Ishikawa (cell line): ENCODE data around the gene CCNI.

Source experiments
- CEBPB ChIP-seq: IDR thresholded peaks from 2 replicates; pipeline ENCODE4 v1.6.1; 2012
- CREB1 ChIP-seq: IDR thresholded peaks from 2 replicates; pipeline ENCODE4 v1.6.1; 2012; ENCODE audit warnings: low read depth
- EGR1 ChIP-seq: IDR thresholded peaks from 2 replicates; pipeline ENCODE4 v1.6.1; 2012
- EP300 ChIP-seq: IDR thresholded peaks from 2 replicates; pipeline ENCODE4 v1.6.1; 2012; ENCODE audit warnings: borderline replicate concordance
- FOXM1 ChIP-seq: IDR thresholded peaks from 2 replicates; pipeline ENCODE4 v1.6.1; 2012; ENCODE audit warnings: low read depth, borderline replicate concordance
- MAX ChIP-seq: IDR thresholded peaks from 2 replicates; pipeline ENCODE4 v1.6.1; 2012
- NFIC ChIP-seq: IDR thresholded peaks from 2 replicates; pipeline ENCODE4 v1.6.1; 2012
- RAD21 ChIP-seq: IDR thresholded peaks from 2 replicates; pipeline ENCODE4 v1.6.1; 2012; ENCODE audit warnings: low read depth
- TAF1 ChIP-seq: IDR thresholded peaks from 2 replicates; pipeline ENCODE4 v1.6.1; 2012; ENCODE audit warnings: low read depth, mild to moderate bottlenecking
- TCF12 ChIP-seq: IDR thresholded peaks from 2 replicates; pipeline ENCODE4 v1.6.1; 2012; ENCODE audit warnings: low read depth
- TEAD4 ChIP-seq: IDR thresholded peaks from 2 replicates; pipeline ENCODE4 v1.6.1; 2012
- YY1 ChIP-seq: IDR thresholded peaks from 2 replicates; pipeline ENCODE4 v1.6.1; 2012; ENCODE audit warnings: low read depth
- ZBTB7A ChIP-seq: IDR thresholded peaks from 2 replicates; pipeline ENCODE4 v1.6.1; 2012; ENCODE audit warnings: low read depth
- TF ChIP-seq, protein P1 (sequence below): IDR thresholded peaks from 2 replicates; pipeline ENCODE4 v1.6.1; 2012; ENCODE audit warnings: low read depth, mild to moderate bottlenecking
- TF ChIP-seq, protein P2 (sequence below): IDR thresholded peaks from 2 replicates; pipeline ENCODE4 v1.6.1; 2012

CCNI gene, protein sequence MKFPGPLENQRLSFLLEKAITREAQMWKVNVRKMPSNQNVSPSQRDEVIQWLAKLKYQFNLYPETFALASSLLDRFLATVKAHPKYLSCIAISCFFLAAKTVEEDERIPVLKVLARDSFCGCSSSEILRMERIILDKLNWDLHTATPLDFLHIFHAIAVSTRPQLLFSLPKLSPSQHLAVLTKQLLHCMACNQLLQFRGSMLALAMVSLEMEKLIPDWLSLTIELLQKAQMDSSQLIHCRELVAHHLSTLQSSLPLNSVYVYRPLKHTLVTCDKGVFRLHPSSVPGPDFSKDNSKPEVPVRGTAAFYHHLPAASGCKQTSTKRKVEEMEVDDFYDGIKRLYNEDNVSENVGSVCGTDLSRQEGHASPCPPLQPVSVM

DNA sequence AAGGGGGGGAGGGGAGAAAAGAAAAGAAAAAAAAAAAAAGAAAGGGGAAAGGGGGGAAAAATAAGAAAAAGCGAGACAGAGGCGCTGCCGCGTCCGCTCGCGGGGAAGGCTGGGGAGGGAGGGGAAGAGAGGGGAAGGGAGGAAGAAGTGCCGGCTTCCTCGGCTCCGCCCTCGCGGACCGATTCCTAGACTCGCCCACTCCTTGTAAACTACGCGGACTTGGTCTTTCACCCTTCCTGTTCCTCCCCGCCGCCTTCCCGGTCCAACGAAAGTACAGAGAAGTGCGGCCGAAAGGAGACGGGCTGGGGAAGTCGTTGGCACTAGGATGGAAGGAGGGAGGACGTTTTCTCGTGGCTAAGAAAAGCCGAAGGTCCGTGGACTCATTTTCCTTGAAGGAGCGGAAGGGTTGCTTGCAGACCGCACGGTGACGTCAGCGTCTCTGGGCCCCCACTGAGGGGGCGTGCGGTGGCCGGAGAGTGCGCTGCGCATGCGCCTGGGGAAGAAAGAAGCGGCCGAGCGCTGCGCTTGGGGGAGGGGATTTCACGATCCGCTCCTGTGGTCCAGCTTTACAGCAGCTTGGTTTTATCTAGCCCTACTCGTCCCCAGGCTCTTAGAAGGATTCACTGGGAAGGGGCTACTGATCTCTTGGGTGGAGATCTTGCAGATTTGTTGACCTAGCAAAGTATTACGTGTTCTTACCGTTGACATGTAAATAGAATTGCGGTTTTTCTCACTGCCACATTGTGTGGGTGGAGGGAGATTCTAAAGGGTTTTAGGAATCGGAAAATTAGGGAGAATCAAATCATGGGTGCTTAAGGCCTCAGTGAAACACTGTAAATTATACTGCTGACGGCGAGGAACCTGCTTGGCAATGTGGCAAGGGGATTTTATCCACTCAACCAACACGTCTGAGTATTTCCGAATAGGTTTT is at the start of gene CCNI:
CCNI (minus strand) TSS at position 121 of the 931 bp plus-strand sequence. CDS start 9,627 bp downstream, outside the sequence.
- TF ChIP-seq EP300 (peak; percentile 44; the same call in 1 of the 2 replicates), ZBTB7A (no peak), TAF1 (peak; percentile 94), TEAD4 (no peak; the same call in 1 of the 2 replicates), EGR1 (peak; percentile 90), CEBPB (peak; percentile 19; the same call in 1 of the 2 replicates), YY1 (no peak), NFIC (no peak; the same call in 1 of the 2 replicates), FOXM1 (no peak), RAD21 (peak; percentile 2; the same call in 1 of the 2 replicates), TCF12 (peak; percentile 70), CREB1 (peak; percentile 93), MAX (peak; percentile 67)
- TF ChIP-seq, protein P1, sequence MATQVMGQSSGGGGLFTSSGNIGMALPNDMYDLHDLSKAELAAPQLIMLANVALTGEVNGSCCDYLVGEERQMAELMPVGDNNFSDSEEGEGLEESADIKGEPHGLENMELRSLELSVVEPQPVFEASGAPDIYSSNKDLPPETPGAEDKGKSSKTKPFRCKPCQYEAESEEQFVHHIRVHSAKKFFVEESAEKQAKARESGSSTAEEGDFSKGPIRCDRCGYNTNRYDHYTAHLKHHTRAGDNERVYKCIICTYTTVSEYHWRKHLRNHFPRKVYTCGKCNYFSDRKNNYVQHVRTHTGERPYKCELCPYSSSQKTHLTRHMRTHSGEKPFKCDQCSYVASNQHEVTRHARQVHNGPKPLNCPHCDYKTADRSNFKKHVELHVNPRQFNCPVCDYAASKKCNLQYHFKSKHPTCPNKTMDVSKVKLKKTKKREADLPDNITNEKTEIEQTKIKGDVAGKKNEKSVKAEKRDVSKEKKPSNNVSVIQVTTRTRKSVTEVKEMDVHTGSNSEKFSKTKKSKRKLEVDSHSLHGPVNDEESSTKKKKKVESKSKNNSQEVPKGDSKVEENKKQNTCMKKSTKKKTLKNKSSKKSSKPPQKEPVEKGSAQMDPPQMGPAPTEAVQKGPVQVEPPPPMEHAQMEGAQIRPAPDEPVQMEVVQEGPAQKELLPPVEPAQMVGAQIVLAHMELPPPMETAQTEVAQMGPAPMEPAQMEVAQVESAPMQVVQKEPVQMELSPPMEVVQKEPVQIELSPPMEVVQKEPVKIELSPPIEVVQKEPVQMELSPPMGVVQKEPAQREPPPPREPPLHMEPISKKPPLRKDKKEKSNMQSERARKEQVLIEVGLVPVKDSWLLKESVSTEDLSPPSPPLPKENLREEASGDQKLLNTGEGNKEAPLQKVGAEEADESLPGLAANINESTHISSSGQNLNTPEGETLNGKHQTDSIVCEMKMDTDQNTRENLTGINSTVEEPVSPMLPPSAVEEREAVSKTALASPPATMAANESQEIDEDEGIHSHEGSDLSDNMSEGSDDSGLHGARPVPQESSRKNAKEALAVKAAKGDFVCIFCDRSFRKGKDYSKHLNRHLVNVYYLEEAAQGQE, result 0 out of 2 replicates have a peak, but pooled peaks have one; percentile 4
- TF ChIP-seq, protein P2, sequence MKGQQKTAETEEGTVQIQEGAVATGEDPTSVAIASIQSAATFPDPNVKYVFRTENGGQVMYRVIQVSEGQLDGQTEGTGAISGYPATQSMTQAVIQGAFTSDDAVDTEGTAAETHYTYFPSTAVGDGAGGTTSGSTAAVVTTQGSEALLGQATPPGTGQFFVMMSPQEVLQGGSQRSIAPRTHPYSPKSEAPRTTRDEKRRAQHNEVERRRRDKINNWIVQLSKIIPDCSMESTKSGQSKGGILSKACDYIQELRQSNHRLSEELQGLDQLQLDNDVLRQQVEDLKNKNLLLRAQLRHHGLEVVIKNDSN, result no peak

DNA sequence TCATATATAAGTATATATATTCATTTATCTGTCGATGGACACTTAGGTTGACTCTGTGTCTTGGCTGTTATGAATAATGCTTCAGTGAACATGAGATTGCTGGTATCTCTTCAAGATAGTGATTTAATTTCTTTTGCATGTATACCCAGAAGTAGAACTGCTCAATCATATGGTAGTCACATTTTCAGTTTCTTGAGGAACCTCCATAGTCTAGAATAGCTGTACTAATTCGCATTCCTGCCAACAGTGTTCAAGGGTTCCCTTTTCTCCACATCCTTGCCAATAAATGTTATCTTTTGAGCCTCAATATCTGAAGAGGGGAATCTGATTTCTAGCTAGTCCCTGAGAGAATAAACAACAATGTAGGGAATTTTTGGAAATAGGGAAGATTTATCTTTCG is 48.8 kb upstream of the CCNI start:
- no peak for TF ChIP-seq CREB1
- no peak for TF ChIP-seq TCF12
- TF ChIP-seq RAD21, result no peak
- no peak for TF ChIP-seq TAF1
- TF ChIP-seq, protein P2, result no peak
- TF ChIP-seq FOXM1, result no peak
- TF ChIP-seq CEBPB, result no peak
- TF ChIP-seq MAX, result no peak

GRCh38 chr4:77123411-77123810 is 47.6 kb upstream of the CCNI start:
- no peak for TF ChIP-seq TAF1
- TF ChIP-seq CREB1, result no peak
- TF ChIP-seq, protein P1, result no peak
- TF ChIP-seq MAX, result no peak
- TF ChIP-seq TCF12, result no peak
- TF ChIP-seq RAD21, result no peak
- no peak for TF ChIP-seq NFIC
- TF ChIP-seq EP300, result no peak
- no peak for TF ChIP-seq FOXM1
- TF ChIP-seq YY1, result no peak
- no peak for TF ChIP-seq CEBPB
- TF ChIP-seq EGR1, result no peak
- no peak for TF ChIP-seq TEAD4
- TF ChIP-seq ZBTB7A, result no peak
- TF ChIP-seq, protein P2, result no peak

- TF ChIP-seq, protein P2, result no peak
- no peak for TF ChIP-seq CEBPB
- no peak for TF ChIP-seq TAF1
- no peak for TF ChIP-seq TCF12
- TF ChIP-seq EGR1, result no peak
- TF ChIP-seq EP300, result no peak
- TF ChIP-seq TEAD4, result no peak
- TF ChIP-seq YY1, result no peak
- TF ChIP-seq FOXM1, result no peak
Observed at GRCh38 chr4:77122656-77123055, 46.9 kb upstream of the CCNI start.
